WERI-Rb-1 (cell line): ENCODE results near the gene EPHA2.

Experiments
- DNase-seq: peaks from one replicate; pipeline ENCODE4 v3.0.0-alpha.2; 2020
- H3K27ac ChIP-seq: fragments of 250-450 bp; sonication (Bioruptor Pico); 2 replicates; pipeline ENCODE4 v1.5.1; 2020; ENCODE audit warnings: mild to moderate bottlenecking, moderate library complexity
- H3K27me3 ChIP-seq: fragments of 250-450 bp; sonication (Bioruptor Pico); 2 replicates; pipeline ENCODE4 v1.5.1; 2021; ENCODE audit warnings: mild to moderate bottlenecking, low read depth, moderate library complexity; ENCODE audit not compliant: insufficient read depth, severe bottlenecking
- H3K36me3 ChIP-seq: fragments of 250-450 bp; sonication (Bioruptor Pico); 2 replicates; pipeline ENCODE4 v1.5.1; 2020; ENCODE audit warnings: mild to moderate bottlenecking, moderate library complexity
- H3K4me3 ChIP-seq: 2 replicates; pipeline ENCODE4 v1.5.1; 2011; ENCODE audit warnings: low read depth, mild to moderate bottlenecking, control low read depth, low read length
- H3K9me3 ChIP-seq: fragments of 250-450 bp; sonication (Bioruptor Pico); 2 replicates; pipeline ENCODE4 v1.5.1; 2021; ENCODE audit warnings: mild to moderate bottlenecking, moderate library complexity; ENCODE audit not compliant: severe bottlenecking
- CTCF ChIP-seq: IDR thresholded peaks from 2 replicates; pipeline ENCODE4 v1.5.1; 2011; ENCODE audit warnings: low read depth, mild to moderate bottlenecking, control low read depth, inconsistent platforms, low read length

Gene EPHA2

GRCh38 chr1:16187748-16188401 lies 32.0 kb upstream of the EPHA2 start:
- Histone ChIP-seq H3K36me3 (no peaks in the 10 kb centered on the region), H3K27me3 (no peaks in the 10 kb centered on the region), H3K9me3 (no peaks in the 10 kb centered on the region), H3K27ac (no peak overlapping the region), H3K4me3 (no peak overlapping the region)
- DNase-seq, result peak; percentile 64
- peak; percentile 94 for TF ChIP-seq CTCF

- no peak overlapping the region for H3K27ac ChIP-seq
- no peaks in the 10 kb centered on the region for H3K36me3 ChIP-seq
- no peak for TF ChIP-seq CTCF
- no peak for DNase-seq
- no peaks in the 10 kb centered on the region for H3K27me3 ChIP-seq
- no peak overlapping the region for H3K4me3 ChIP-seq
- no peaks in the 10 kb centered on the region for H3K9me3 ChIP-seq
Measured at GRCh38 chr1:16186655-16187235, 30.9 kb upstream of the EPHA2 start.

- no peak overlapping the region for H3K27ac ChIP-seq
- no peak overlapping the region for H3K4me3 ChIP-seq
- H3K36me3 ChIP-seq, result no peaks in the 10 kb centered on the region
- H3K9me3 ChIP-seq, result no peaks in the 10 kb centered on the region
- no peak for TF ChIP-seq CTCF
- no peak for DNase-seq
- H3K27me3 ChIP-seq, result no peaks in the 10 kb centered on the region
Measured at GRCh38 chr1:16184557-16185303, 28.9 kb upstream of the EPHA2 start.

- Histone ChIP-seq H3K36me3 (no peaks in the 10 kb centered on the region), H3K4me3 (no peak overlapping the region), H3K27ac (no peak overlapping the region), H3K9me3 (no peaks in the 10 kb centered on the region), H3K27me3 (no peaks in the 10 kb centered on the region)
- TF ChIP-seq CTCF, result no peak
- no peak for DNase-seq
Measured at GRCh38 chr1:16183765-16184556, 28.1 kb upstream of the EPHA2 start.

GRCh38 chr1:16183179-16183578 lies 27.3 kb upstream of the EPHA2 start:
- Histone ChIP-seq H3K4me3 (no peak overlapping the region), H3K9me3 (no peaks in the 10 kb centered on the region), H3K27ac (no peak overlapping the region), H3K27me3 (no peaks in the 10 kb centered on the region), H3K36me3 (no peaks in the 10 kb centered on the region)
- no peak for DNase-seq
- TF ChIP-seq CTCF, result no peak
